ENCODE results near the gene COPRS. TPM values are rescaled to one million over a fixed set of nuclear protein-coding genes. Genes with fewer than 3 reads are reported as not detected.
A peak's percentile ranks its signal among the peaks of the same experiment; 100 is the strongest.

Gene COPRS
- total and polyA plus RNA-seq, 2 of the 13 experiments (the other 11 are each of a cell fraction or from before 2014, with no cell fraction given) = 22.7 to 93.8 TPM

GRCh38 chr17:31803494-31804213 lies 55.4 kb downstream of the COPRS start:
- intact Hi-C loops (cut with micrococcal nuclease; ENCODE audit: unreplicated experiment) = loop anchor here (1.0 to 10.0 kb wide), 2 partner anchors 39 to 49 kb away; no protein-coding TSS in a partner anchor
- Histone ChIP-seq H3K4me1 (ENCODE audit: insufficient read depth, low read length) (peaks cover 99% of the 10 kb centered on the region), H3K4me2 (ENCODE audit: low read depth, low read length) (peak overlapping the region; percentile 51), H3K27me3 (ENCODE audit: control insufficient read depth in 1 of 2, insufficient read depth in 2 of 2, low read length in 2 of 2) (no peaks in the 10 kb centered on the region), H3K9me3 (ENCODE audit: low read length) (no peaks in the 10 kb centered on the region), H2AFZ (ENCODE audit: low read length) (no peak overlapping the region), H3K79me2 (ENCODE audit: insufficient read depth, low read length) (no peaks in the 10 kb centered on the region), H3K9ac (ENCODE audit: insufficient read depth, low read depth, low read length) (peak overlapping the region; percentile 49), H3K27ac (ENCODE audit: extremely low read length, insufficient read depth, low read length) (peak overlapping the region; percentile 88), H3K4me3 (replicated peaks in 1 of 3; ENCODE audit: insufficient read depth in 1 of 3, low read depth in 2 of 3, low read length in 3 of 3) (peak overlapping the region in 1 of 3 experiments; percentile 1; a peak in 1 of 6 replicates), H3K36me3 (replicated peaks in 1 of 2; ENCODE audit: control insufficient read depth in 1 of 2, insufficient read depth in 2 of 2, low read length in 2 of 2) (no peaks in the 10 kb centered on the region), H4K20me1 (ENCODE audit: insufficient read depth, low read length) (no peaks in the 10 kb centered on the region)
- under 1% methylated on average over 11 of the region's 11 CpGs for WGBS (ENCODE audit: low lambda C conversion rate)
- BruUV-seq (replicated peaks) = no TSS peak
- ChIA-PET CTCF (ENCODE audit: low intra/inter-chr PET ratio, low total read pairs) (no interaction called here), POLR2A (interaction anchor here (0.7 to 1.4 kb wide), 10 partner anchors 14 to 304 kb away, joined by 3 to 9 read pairs (median 3); no protein-coding TSS in a partner anchor)
- in situ Hi-C loops (cut with HindIII; ENCODE audit: extremely low pct_ligation_motif_present, low pct_unique_long_range_greater_than_20kb) = no loop called here
- FAIRE-seq (peak; percentile 100), DNase-seq (ENCODE audit: low spot score) (peak; percentile 98), ATAC-seq (peak; percentile 95)
- TF ChIP-seq HNRNPK (IDR thresholded peaks at IDR 0.05; ENCODE audit: low read depth, low read length, poor library complexity, severe bottlenecking) = no peak
- no peak for TF ChIP-seq ZNF34 (CRISPR knock-in tag; IDR thresholded peaks at IDR 0.05; ENCODE audit: borderline replicate concordance)
- TF ChIP-seq ATRX (CRISPR knock-in tag; IDR thresholded peaks at IDR 0.05; ENCODE audit: borderline replicate concordance) = no peak
- peak; percentile 64 for TF ChIP-seq HMGXB3 (CRISPR knock-in tag; IDR thresholded peaks at IDR 0.05; ENCODE audit: borderline replicate concordance)
- peak in 1 of 2 experiments; percentile 90; a peak in 1 of 4 replicates for TF ChIP-seq HMGXB4 (CRISPR knock-in tag; IDR thresholded peaks at IDR 0.05; ENCODE audit: borderline replicate concordance in 1 of 2, low read depth in 1 of 2)
- TF ChIP-seq ZNF17 (CRISPR knock-in tag; IDR thresholded peaks at IDR 0.05) = no peak
- peak; percentile 94 for TF ChIP-seq ZBTB43 (CRISPR knock-in tag; conservative IDR thresholded peaks at IDR 0.05)
- TF ChIP-seq YEATS4 (CRISPR knock-in tag; IDR thresholded peaks at IDR 0.05; ENCODE audit: borderline replicate concordance) = peak; percentile 75
- peak; percentile 93 for TF ChIP-seq TARDBP (CRISPR knock-in tag; IDR thresholded peaks at IDR 0.05)
- TF ChIP-seq ZNF605 (CRISPR knock-in tag; IDR thresholded peaks at IDR 0.05) = peak; percentile 43; the same call in 1 of the 2 replicates
- peak; percentile 99 for TF ChIP-seq HNF4A (CRISPR knock-in tag; IDR thresholded peaks at IDR 0.05)
- peak; percentile 82; the same call in 1 of the 2 replicates for TF ChIP-seq ZNF136 (CRISPR knock-in tag; IDR thresholded peaks at IDR 0.05; ENCODE audit: low read depth)
- peak; percentile 98 for TF ChIP-seq DPF2 (CRISPR knock-in tag; IDR thresholded peaks at IDR 0.05; ENCODE audit: borderline replicate concordance, low read depth)
- no peak for TF ChIP-seq MYNN (CRISPR knock-in tag; IDR thresholded peaks at IDR 0.05; ENCODE audit: low read depth)
- TF ChIP-seq ZNF768 (CRISPR knock-in tag; IDR thresholded peaks at IDR 0.05) = peak; percentile 44; the same call in 1 of the 2 replicates

Data from HepG2 (cell line).